PFSK-1 (cell line): ENCODE measurements around the gene GMFB.

Source experiments
- POLR2AphosphoS5 ChIP-seq: IDR thresholded peaks from 2 replicates; pipeline ENCODE4 v1.6.1; 2012; ENCODE audit warnings: low read depth, mild to moderate bottlenecking, control low read depth, low read length, moderate library complexity
- SIN3A ChIP-seq: IDR thresholded peaks from 2 replicates; pipeline ENCODE4 v1.6.1; 2012; ENCODE audit warnings: mild to moderate bottlenecking, low read length, moderate library complexity, borderline replicate concordance; ENCODE audit not compliant: insufficient read depth
- TAF1 ChIP-seq: IDR thresholded peaks from 2 replicates; pipeline ENCODE4 v1.6.1; 2012; ENCODE audit warnings: low read length, control low read depth, borderline replicate concordance; ENCODE audit not compliant: insufficient read depth
- TF ChIP-seq, protein P1 (sequence below), 2 experiments: IDR thresholded peaks; 2 replicates each; pipeline versions ENCODE4 v1.6.1 to v1.8.0; 2011 to 2012; ENCODE audit warnings: low read depth in 2 of 2, low read length in 2 of 2, control low read depth in 1 of 2, inconsistent platforms in 1 of 2, mild to moderate bottlenecking in 1 of 2, moderate library complexity in 1 of 2; ENCODE audit not compliant: insufficient read depth in 1 of 2

DNA sequence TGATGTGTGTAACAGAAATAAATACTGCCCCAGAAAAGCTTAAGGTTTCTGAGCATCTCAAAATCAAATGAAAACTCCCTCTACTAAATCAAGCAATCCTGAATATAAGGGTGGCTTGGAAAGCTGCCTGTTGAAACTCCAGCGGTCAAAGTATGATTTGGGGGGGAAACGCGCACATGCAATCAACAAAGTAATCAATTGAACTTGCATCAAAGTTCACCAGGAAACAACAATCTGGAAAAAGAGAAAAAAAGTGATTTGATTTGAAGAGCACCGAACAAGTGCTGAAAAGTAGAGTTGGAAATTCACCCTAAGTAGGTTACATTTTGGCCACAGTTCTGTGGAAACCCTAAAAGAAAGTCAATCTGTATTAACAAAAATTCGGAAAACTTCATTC lies 48.3 kb downstream of the GMFB start:
- TF ChIP-seq, protein P1, sequence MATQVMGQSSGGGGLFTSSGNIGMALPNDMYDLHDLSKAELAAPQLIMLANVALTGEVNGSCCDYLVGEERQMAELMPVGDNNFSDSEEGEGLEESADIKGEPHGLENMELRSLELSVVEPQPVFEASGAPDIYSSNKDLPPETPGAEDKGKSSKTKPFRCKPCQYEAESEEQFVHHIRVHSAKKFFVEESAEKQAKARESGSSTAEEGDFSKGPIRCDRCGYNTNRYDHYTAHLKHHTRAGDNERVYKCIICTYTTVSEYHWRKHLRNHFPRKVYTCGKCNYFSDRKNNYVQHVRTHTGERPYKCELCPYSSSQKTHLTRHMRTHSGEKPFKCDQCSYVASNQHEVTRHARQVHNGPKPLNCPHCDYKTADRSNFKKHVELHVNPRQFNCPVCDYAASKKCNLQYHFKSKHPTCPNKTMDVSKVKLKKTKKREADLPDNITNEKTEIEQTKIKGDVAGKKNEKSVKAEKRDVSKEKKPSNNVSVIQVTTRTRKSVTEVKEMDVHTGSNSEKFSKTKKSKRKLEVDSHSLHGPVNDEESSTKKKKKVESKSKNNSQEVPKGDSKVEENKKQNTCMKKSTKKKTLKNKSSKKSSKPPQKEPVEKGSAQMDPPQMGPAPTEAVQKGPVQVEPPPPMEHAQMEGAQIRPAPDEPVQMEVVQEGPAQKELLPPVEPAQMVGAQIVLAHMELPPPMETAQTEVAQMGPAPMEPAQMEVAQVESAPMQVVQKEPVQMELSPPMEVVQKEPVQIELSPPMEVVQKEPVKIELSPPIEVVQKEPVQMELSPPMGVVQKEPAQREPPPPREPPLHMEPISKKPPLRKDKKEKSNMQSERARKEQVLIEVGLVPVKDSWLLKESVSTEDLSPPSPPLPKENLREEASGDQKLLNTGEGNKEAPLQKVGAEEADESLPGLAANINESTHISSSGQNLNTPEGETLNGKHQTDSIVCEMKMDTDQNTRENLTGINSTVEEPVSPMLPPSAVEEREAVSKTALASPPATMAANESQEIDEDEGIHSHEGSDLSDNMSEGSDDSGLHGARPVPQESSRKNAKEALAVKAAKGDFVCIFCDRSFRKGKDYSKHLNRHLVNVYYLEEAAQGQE (IDR thresholded peaks at IDR 0.05; ENCODE audit: insufficient read depth in 1 of 2, low read depth in 2 of 2, low read length in 2 of 2), result no peak
- TF ChIP-seq POLR2AphosphoS5 (no peak), TAF1 (no peak), SIN3A (no peak)
